ENCODE results near the gene ALDOB. TPM values are rescaled to one million over a fixed set of nuclear protein-coding genes. Genes with fewer than 3 reads are reported as not detected.

Gene ALDOB
- total and polyA plus RNA-seq, 2 of the 13 experiments (the other 11 are each of a cell fraction or from before 2014, with no cell fraction given), result 0.29 to 0.97 TPM

GRCh38 chr9:101433229-101433628 is 2.3 kb downstream of the ALDOB start (continued):
- TF ChIP-seq HDAC1 (CRISPR knock-in tag; IDR thresholded peaks at IDR 0.05), result peak; percentile 74
- no peak for TF ChIP-seq ZNF646 (CRISPR knock-in tag; IDR thresholded peaks at IDR 0.05)
- TF ChIP-seq, protein P1, sequence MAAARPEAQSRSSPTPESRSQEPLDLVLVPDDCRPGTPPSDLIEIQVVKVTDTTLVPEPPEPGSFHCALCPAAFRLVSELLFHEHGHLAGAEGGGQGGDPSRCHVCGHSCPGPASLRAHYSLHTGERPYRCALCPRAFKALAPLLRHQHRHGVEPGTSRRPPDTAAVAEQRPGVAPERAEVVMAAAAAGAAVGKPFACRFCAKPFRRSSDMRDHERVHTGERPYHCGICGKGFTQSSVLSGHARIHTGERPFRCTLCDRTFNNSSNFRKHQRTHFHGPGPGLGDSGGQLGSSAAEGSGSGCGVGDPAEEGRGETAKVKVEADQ (CRISPR knock-in tag; IDR thresholded peaks at IDR 0.05; ENCODE audit: borderline replicate concordance), result no peak
- TF ChIP-seq ZSCAN22 (CRISPR knock-in tag; IDR thresholded peaks at IDR 0.05), result no peak
- TF ChIP-seq SRSF9 (IDR thresholded peaks at IDR 0.05; ENCODE audit: borderline replicate concordance, insufficient read depth, low read depth, low read length, poor library complexity, severe bottlenecking), result no peak
- no peak for TF ChIP-seq ZNF367 (CRISPR knock-in tag; IDR thresholded peaks at IDR 0.05; ENCODE audit: borderline replicate concordance)
- TF ChIP-seq, protein P2, sequence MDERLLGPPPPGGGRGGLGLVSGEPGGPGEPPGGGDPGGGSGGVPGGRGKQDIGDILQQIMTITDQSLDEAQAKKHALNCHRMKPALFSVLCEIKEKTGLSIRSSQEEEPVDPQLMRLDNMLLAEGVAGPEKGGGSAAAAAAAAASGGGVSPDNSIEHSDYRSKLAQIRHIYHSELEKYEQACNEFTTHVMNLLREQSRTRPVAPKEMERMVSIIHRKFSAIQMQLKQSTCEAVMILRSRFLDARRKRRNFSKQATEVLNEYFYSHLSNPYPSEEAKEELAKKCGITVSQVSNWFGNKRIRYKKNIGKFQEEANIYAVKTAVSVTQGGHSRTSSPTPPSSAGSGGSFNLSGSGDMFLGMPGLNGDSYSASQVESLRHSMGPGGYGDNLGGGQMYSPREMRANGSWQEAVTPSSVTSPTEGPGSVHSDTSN (CRISPR knock-in tag; IDR thresholded peaks at IDR 0.05), result no peak
- TF ChIP-seq KMT2B (CRISPR knock-in tag; IDR thresholded peaks at IDR 0.05), result peak; percentile 34; the same call in 1 of the 2 replicates
- TF ChIP-seq CBX1 (IDR thresholded peaks at IDR 0.05; ENCODE audit: low read depth), result no peak
- TF ChIP-seq, protein P3, sequence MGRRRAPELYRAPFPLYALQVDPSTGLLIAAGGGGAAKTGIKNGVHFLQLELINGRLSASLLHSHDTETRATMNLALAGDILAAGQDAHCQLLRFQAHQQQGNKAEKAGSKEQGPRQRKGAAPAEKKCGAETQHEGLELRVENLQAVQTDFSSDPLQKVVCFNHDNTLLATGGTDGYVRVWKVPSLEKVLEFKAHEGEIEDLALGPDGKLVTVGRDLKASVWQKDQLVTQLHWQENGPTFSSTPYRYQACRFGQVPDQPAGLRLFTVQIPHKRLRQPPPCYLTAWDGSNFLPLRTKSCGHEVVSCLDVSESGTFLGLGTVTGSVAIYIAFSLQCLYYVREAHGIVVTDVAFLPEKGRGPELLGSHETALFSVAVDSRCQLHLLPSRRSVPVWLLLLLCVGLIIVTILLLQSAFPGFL (CRISPR knock-in tag; IDR thresholded peaks at IDR 0.05), result no peak
- TF ChIP-seq ZSCAN25 (CRISPR knock-in tag; IDR thresholded peaks at IDR 0.05), result no peak; the same call in 1 of the 2 replicates
- no peak for TF ChIP-seq SRY (CRISPR knock-in tag; IDR thresholded peaks at IDR 0.05)
- TF ChIP-seq ZFYVE20 (CRISPR knock-in tag; IDR thresholded peaks at IDR 0.05; ENCODE audit: borderline replicate concordance, low read depth), result no peak
- no peak for TF ChIP-seq ZNF546 (CRISPR knock-in tag; conservative IDR thresholded peaks at IDR 0.05)
- no peak for TF ChIP-seq MYNN (CRISPR knock-in tag; IDR thresholded peaks at IDR 0.05; ENCODE audit: low read depth)
- TF ChIP-seq ZNF124 (CRISPR knock-in tag; IDR thresholded peaks at IDR 0.05), result no peak
- TF ChIP-seq, protein P4, sequence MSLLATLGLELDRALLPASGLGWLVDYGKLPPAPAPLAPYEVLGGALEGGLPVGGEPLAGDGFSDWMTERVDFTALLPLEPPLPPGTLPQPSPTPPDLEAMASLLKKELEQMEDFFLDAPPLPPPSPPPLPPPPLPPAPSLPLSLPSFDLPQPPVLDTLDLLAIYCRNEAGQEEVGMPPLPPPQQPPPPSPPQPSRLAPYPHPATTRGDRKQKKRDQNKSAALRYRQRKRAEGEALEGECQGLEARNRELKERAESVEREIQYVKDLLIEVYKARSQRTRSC (CRISPR knock-in tag; IDR thresholded peaks at IDR 0.05; ENCODE audit: low read depth), result no peak
- TF ChIP-seq TSC22D2 (CRISPR knock-in tag; IDR thresholded peaks at IDR 0.05; ENCODE audit: borderline replicate concordance), result no peak
- TF ChIP-seq HNRNPL (IDR thresholded peaks at IDR 0.05; ENCODE audit: low read depth, low read length), result no peak
- no peak for TF ChIP-seq TAF15 (IDR thresholded peaks at IDR 0.05; ENCODE audit: low read depth, low read length, poor library complexity, severe bottlenecking)
- no peak for TF ChIP-seq XRCC5 (optimal IDR thresholded peaks at IDR 0.05; ENCODE audit: low read length)
